Measurements from ENCODE around the gene MS4A13. TPM values are rescaled to one million over a fixed set of nuclear protein-coding genes. Genes with fewer than 3 reads are reported as not detected.

MS4A13 gene
- total RNA-seq, 3 donors from 2014 or later, result not detected

DNA sequence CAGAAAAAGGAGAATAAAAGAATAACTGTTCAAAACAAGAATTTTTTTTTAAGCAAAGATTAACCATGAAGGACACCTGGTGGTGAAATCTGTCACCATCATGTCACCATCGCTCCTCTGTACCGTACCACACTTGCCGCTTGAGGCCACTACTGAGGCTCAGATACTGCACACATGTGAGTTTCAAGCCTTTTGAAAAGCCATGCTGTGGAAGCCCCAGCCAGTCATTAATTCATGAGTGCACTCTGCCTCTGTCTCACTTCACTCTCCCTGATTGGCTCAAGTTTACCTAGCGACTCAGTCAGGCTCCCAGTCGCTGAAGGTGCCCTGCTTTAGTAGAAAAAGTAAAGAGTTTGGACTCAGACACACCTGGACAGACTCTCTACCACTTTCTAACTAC is 29.2 kb upstream of the MS4A13 start:
- DNase-seq (peak in 1 of 3 donors; percentile 69), ATAC-seq (peak; percentile 79)
- H3K4me3 ChIP-seq, result no peak overlapping the region
- no peaks in the 10 kb centered on the region for H3K4me1 ChIP-seq (ENCODE audit: low read depth)
- no peaks in the 10 kb centered on the region for H3K36me3 ChIP-seq (ENCODE audit: low read depth)
- TF ChIP-seq, protein P1, sequence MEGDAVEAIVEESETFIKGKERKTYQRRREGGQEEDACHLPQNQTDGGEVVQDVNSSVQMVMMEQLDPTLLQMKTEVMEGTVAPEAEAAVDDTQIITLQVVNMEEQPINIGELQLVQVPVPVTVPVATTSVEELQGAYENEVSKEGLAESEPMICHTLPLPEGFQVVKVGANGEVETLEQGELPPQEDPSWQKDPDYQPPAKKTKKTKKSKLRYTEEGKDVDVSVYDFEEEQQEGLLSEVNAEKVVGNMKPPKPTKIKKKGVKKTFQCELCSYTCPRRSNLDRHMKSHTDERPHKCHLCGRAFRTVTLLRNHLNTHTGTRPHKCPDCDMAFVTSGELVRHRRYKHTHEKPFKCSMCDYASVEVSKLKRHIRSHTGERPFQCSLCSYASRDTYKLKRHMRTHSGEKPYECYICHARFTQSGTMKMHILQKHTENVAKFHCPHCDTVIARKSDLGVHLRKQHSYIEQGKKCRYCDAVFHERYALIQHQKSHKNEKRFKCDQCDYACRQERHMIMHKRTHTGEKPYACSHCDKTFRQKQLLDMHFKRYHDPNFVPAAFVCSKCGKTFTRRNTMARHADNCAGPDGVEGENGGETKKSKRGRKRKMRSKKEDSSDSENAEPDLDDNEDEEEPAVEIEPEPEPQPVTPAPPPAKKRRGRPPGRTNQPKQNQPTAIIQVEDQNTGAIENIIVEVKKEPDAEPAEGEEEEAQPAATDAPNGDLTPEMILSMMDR (IDR thresholded peaks at IDR 0.05), result no peak
- intact Hi-C loops (cut with DNase I, micrococcal nuclease), result no loop called here
- no peaks in the 10 kb centered on the region for H3K9me3 ChIP-seq

DNA sequence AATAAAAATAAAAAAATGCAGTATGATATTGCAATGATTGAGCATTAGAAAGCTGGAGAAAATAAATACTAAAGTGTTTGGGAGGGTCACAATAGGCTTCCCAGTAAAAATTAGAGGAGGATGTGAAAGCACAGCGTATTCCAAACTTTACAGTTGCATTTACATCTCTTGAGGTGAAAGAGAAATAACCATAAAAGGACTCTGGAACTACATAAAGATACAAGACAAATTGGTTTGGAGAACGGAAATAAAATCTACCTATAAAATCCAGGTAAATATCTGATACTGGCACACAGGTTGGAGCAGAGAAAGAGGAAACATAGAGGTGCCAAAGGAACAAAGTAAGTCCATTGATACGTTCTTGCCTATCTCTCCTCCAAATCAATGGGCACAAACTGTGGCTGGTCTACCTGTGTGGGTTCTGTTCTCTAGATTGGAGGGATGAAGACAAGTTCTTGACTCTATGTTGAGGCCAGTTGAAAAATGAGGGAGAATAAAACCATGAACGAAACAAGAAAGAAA is 22.6 kb upstream of the MS4A13 start, which contains the start of gene MS4A12:
Gene MS4A12 (plus strand): TSS at position 291 of the 522 bp plus-strand sequence. CDS start 4,541 bp downstream, outside the sequence.
- H3K9me3 ChIP-seq, result no peaks in the 10 kb centered on the region
- intact Hi-C loops (cut with DNase I, micrococcal nuclease), result no loop called here
- DNase-seq (no peak), ATAC-seq (peak; percentile 92)
- H3K4me1 ChIP-seq (ENCODE audit: low read depth), result no peaks in the 10 kb centered on the region
- no peak within 1 kb of the TSS for H3K4me3 ChIP-seq
- TF ChIP-seq, protein P1 (IDR thresholded peaks at IDR 0.05), result no peak
- H3K36me3 ChIP-seq (ENCODE audit: low read depth), result no peaks in the 10 kb centered on the region

DNA sequence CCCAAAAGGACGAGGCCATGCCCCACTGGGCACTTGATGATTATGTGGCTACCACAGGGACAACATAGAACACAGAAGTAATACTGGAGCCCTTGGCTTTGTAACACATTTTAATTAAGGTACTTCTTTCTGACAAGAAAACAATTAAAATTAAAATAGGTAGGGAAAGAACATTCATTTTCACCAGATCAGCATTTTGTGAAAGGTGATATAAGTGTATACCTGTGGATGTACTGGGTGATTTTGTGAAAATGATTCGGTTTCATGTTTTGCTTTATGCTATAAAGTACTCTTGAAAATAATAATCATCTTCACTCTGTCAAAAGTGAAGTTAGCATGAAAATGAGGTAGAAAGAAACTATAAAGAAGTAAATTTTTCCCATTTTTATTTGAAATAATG is 21.7 kb upstream of the MS4A13 start:
- no peak overlapping the region for H3K4me3 ChIP-seq
- ATAC-seq, result no peak

DNA sequence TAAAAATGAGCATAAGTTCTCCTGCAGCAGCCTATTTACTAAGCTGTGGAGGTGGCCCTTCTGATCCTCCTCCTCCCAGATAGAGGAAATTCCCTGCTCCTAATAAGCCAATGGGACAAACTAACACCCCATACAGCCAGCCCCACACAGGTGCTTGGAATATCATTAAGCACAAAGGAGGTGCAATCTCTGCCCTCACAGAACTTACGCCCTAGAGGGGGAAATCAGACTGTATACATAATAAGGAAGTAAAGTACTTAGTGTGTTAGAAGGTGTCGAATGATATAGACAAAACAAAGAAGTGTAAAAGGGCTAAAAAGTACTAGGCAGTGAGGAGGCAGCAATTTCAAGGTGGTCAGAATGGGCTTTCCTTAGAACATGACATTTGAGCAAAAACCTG is 16.8 kb upstream of the MS4A13 start:
- TF ChIP-seq, protein P1 (IDR thresholded peaks at IDR 0.05), result no peak
- Histone ChIP-seq H3K4me1 (ENCODE audit: low read depth) (peaks cover 15% of the 10 kb centered on the region), H3K36me3 (ENCODE audit: low read depth) (no peaks in the 10 kb centered on the region), H3K4me3 (no peak overlapping the region), H3K9me3 (no peaks in the 10 kb centered on the region)
- DNase-seq, result no peak
- ATAC-seq, result peak; percentile 61
- intact Hi-C loops (cut with DNase I, micrococcal nuclease), result no loop called here

More for the DNA sequence above, 21.7 kb upstream of the MS4A13 start:
- Histone ChIP-seq H3K36me3 (ENCODE audit: low read depth) (no peaks in the 10 kb centered on the region), H3K9me3 (no peaks in the 10 kb centered on the region), H3K4me1 (ENCODE audit: low read depth) (peaks cover 3% of the 10 kb centered on the region)
- intact Hi-C loops (cut with DNase I, micrococcal nuclease), result no loop called here
- TF ChIP-seq, protein P1 (IDR thresholded peaks at IDR 0.05), result no peak
- no peak for DNase-seq

DNA sequence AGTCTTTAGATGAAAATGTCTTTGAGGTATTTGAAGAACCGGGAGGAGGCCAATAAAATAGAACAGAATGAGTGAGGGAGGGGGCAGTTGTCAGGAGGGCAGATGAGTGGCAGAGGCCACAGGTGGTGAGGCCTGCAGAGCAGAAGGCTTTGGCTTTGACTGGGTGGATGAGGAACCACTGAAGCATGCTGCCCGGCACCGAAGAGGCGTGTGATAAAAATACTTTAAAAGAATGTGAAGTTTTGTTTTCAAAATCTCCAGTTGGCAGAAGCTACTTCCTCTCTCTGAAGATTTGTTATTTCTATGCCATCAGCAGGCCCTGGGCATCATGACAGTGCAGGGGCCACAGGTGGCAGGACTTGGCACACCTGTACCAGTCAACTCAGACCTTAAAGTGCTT is 16.3 kb upstream of the MS4A13 start:
- H3K9me3 ChIP-seq, result no peaks in the 10 kb centered on the region
- intact Hi-C loops (cut with DNase I, micrococcal nuclease), result no loop called here
- H3K4me1 ChIP-seq (ENCODE audit: low read depth), result peaks cover 17% of the 10 kb centered on the region
- ATAC-seq (peak; percentile 74), DNase-seq (peak; percentile 48 to 69 (median 54))
- H3K4me3 ChIP-seq, result no peak overlapping the region
- TF ChIP-seq, protein P1 (IDR thresholded peaks at IDR 0.05), result no peak
- H3K36me3 ChIP-seq (ENCODE audit: low read depth), result no peaks in the 10 kb centered on the region

Measured in mucosa of descending colon (tissue), 3 donors.